Keratinocyte (primary cell): ENCODE results near the gene CUBN. TPM values are rescaled to one million over a fixed set of nuclear protein-coding genes. Genes with fewer than 3 reads are reported as not detected.

Experiments
- DNase-seq: peaks from one replicate; pipeline ENCODE4 v3.0.0-alpha.2; 2011; ENCODE audit warnings: low read depth, missing footprints, low spot score
- FAIRE-seq: peaks from 2 replicates; lab custom pipeline; 2011; peaks lifted over from hg19 to GRCh38; lab: Jason Lieb, UNC
- H2AFZ ChIP-seq: 2 replicates; pipeline ENCODE4 v1.6.0; 2012; ENCODE audit warnings: low read length, control low read depth, inconsistent platforms; ENCODE audit not compliant: control insufficient read depth
- H3K27ac ChIP-seq: 2 replicates; pipeline ENCODE4 v1.5.1; 2011; ENCODE audit warnings: low read length; ENCODE audit not compliant: control insufficient read depth, insufficient read depth
- H3K27me3 ChIP-seq: 3 replicates; pipeline ENCODE4 v1.6.0; 2011; ENCODE audit warnings: low read length; ENCODE audit not compliant: control insufficient read depth, insufficient read depth; ENCODE audit errors: extremely low read depth
- H3K36me3 ChIP-seq, 2 experiments: 2 replicates in 1 of 2; 3 replicates in 1 of 2; pipeline ENCODE4 v1.5.1; 2011; ENCODE audit warnings: low read length in 2 of 2, mild to moderate bottlenecking in 1 of 2; ENCODE audit not compliant: control insufficient read depth in 2 of 2, insufficient read depth in 2 of 2; ENCODE audit errors: extremely low read depth in 1 of 2
- H3K4me1 ChIP-seq: 3 replicates; pipeline ENCODE4 v1.5.1; 2011; ENCODE audit warnings: low read length; ENCODE audit not compliant: control insufficient read depth, insufficient read depth; ENCODE audit errors: extremely low read depth
- H3K4me2 ChIP-seq: 3 replicates; pipeline ENCODE4 v1.6.0; 2011; ENCODE audit warnings: low read depth, low read length; ENCODE audit not compliant: control insufficient read depth, insufficient read depth; ENCODE audit errors: extremely low read depth
- H3K4me3 ChIP-seq, 3 experiments: fragments of 200-600 bp in 1 of 3; sonication (generic) in 1 of 3; 2 replicates in 2 of 3; 3 replicates in 1 of 3; pipeline ENCODE4 v1.5.1; 2011 to 2016; ENCODE audit warnings: low read length in 3 of 3, mild to moderate bottlenecking in 3 of 3, control low read depth in 2 of 3, inconsistent platforms in 1 of 3, low read depth in 1 of 3, mixed read lengths in 1 of 3, mixed run types in 1 of 3, moderate library complexity in 1 of 3; ENCODE audit not compliant: control insufficient read depth in 2 of 3, insufficient read depth in 2 of 3; ENCODE audit errors: extremely low read depth in 1 of 3
- H3K79me2 ChIP-seq: 2 replicates; pipeline ENCODE4 v1.6.0; 2012; ENCODE audit warnings: low read length; ENCODE audit not compliant: control insufficient read depth, insufficient read depth
- H3K9ac ChIP-seq: 3 replicates; pipeline ENCODE4 v1.6.0; 2011; ENCODE audit warnings: low read length; ENCODE audit not compliant: control insufficient read depth, insufficient read depth; ENCODE audit errors: extremely low read depth
- H3K9me1 ChIP-seq: 3 replicates; pipeline ENCODE4 v1.6.0; 2011; ENCODE audit warnings: low read length; ENCODE audit not compliant: control insufficient read depth, insufficient read depth; ENCODE audit errors: extremely low read depth
- H3K9me3 ChIP-seq: 2 replicates; pipeline ENCODE4 v1.5.1; 2012; ENCODE audit warnings: low read depth, low read length; ENCODE audit not compliant: control insufficient read depth
- H4K20me1 ChIP-seq: 3 replicates; pipeline ENCODE4 v1.6.0; 2011; ENCODE audit warnings: low read length; ENCODE audit not compliant: control insufficient read depth, insufficient read depth; ENCODE audit errors: extremely low read depth
- CTCF ChIP-seq, 3 experiments: IDR thresholded peaks in 1 of 3; conservative IDR thresholded peaks in 1 of 3; optimal IDR thresholded peaks in 1 of 3; 2 replicates in 2 of 3; 3 replicates in 1 of 3; pipeline versions ENCODE3 to v1.5.1; 2011; ENCODE audit warnings: low read length in 3 of 3, mild to moderate bottlenecking in 3 of 3, moderate library complexity in 2 of 3, control low read depth in 1 of 3, inconsistent platforms in 1 of 3; ENCODE audit not compliant: insufficient read depth in 2 of 3; ENCODE audit errors: extremely low read depth in 1 of 3
- EZH2 ChIP-seq: IDR thresholded peaks from one replicate; pipeline ENCODE4 v1.6.1; 2012; ENCODE audit warnings: inconsistent platforms, mild to moderate bottlenecking, low read length, moderate library complexity
- dilution Hi-C: fragments of 300-500 bp; cut with MboI; formaldehyde crosslinking; loops from one replicate; pipeline ENCODE4 v1.7.0; 2020; ENCODE audit warnings: low sequenced_read_pairs; ENCODE audit not compliant: extremely low pct_ligation_motif_present
- polyA minus RNA-seq, 3 experiments: library from RNA; depleted of rRNA, polyadenylated mRNA; stranded (reverse); fragments of >200 nt; gene quantifications; 1 replicate in 1 of 3; 2 replicates in 1 of 3; 3 replicates in 1 of 3; pipeline ENCODE4 v1.2.3, GENCODE V29; 2011
- polyA plus RNA-seq, 5 experiments: library from polyadenylated mRNA; depleted of rRNA in 3 of 5; stranded (reverse) in 3 of 5; stranded (forward) in 1 of 5; unstranded in 1 of 5; fragments of >200 nt; gene quantifications; 1 replicate in 1 of 5; 2 replicates in 3 of 5; 3 replicates in 1 of 5; pipeline versions ENCODE4 v1.2.1 to v1.2.3, GENCODE V29; 2011 to 2012; ENCODE audit warnings: missing spikeins in 2 of 5, low read depth in 1 of 5, low replicate concordance in 1 of 5

Gene CUBN
- polyA plus RNA-seq (0.06 to 0.35 TPM (median 0.07 TPM) in 3 replicates), polyA minus RNA-seq (0.03 to 1.8 TPM (median 0.26 TPM) in 3 replicates)
- 0.02 TPM for polyA plus RNA-seq (2011; ENCODE audit: low read depth)
- polyA plus RNA-seq (2011; cell fraction: cytosol; rRNA removed): 0.17 and 0.19 TPM in 2 replicates
- polyA plus RNA-seq (2011; cell fraction: nucleus; rRNA removed): 0.82 and 1.4 TPM in 2 replicates
- polyA plus RNA-seq (2012; ENCODE audit: low replicate concordance): 0.08 and 0.18 TPM in 2 replicates
- not detected for polyA minus RNA-seq (2011; cell fraction: cytosol; rRNA and poly(A)+ RNA removed)
- 1.2 and 1.9 TPM in 2 replicates for polyA minus RNA-seq (2011; cell fraction: nucleus; rRNA and poly(A)+ RNA removed)

- no peaks in the 10 kb centered on the region for H4K20me1 ChIP-seq
- H3K9me3 ChIP-seq: no peaks in the 10 kb centered on the region
- DNase-seq (no peak), FAIRE-seq (no peak)
- no peak for TF ChIP-seq CTCF (optimal IDR thresholded peaks at IDR 0.05 in 1 of 3, IDR thresholded peaks at IDR 0.05 in 1 of 3, conservative IDR thresholded peaks at IDR 0.05 in 1 of 3; ENCODE audit: extremely low read depth in 1 of 3, insufficient read depth in 2 of 3, low read length in 3 of 3)
- no peak for TF ChIP-seq EZH2
- H3K4me2 ChIP-seq: no peak within 1 kb of the TSS
- H3K4me3 ChIP-seq: no peak within 1 kb of the TSS
- H2AFZ ChIP-seq: no peak within 1 kb of the TSS
- H3K4me1 ChIP-seq: no peaks in the 10 kb centered on the region
- H3K79me2 ChIP-seq: no peaks in the 10 kb centered on the region
- dilution Hi-C loops: no loop called here
- H3K27ac ChIP-seq: no peak within 1 kb of the TSS
- no peaks in the 10 kb centered on the region for H3K36me3 ChIP-seq
- H3K9me1 ChIP-seq: no peaks in the 10 kb centered on the region
- no peaks in the 10 kb centered on the region for H3K27me3 ChIP-seq
- H3K9ac ChIP-seq: no peak within 1 kb of the TSS
Measured at GRCh38 chr10:17129741-17130140, at the start of gene CUBN. Gene CUBN (minus strand): TSS chr10:17129811. CDS start chr10:17129765, 46 bp downstream.

GRCh38 chr10:17179002-17179401 lies 49.4 kb upstream of the CUBN start:
- TF ChIP-seq CTCF (optimal IDR thresholded peaks at IDR 0.05 in 1 of 3, IDR thresholded peaks at IDR 0.05 in 1 of 3, conservative IDR thresholded peaks at IDR 0.05 in 1 of 3; ENCODE audit: extremely low read depth in 1 of 3, insufficient read depth in 2 of 3, low read length in 3 of 3): no peak
- TF ChIP-seq EZH2: no peak
- Histone ChIP-seq H4K20me1 (no peaks in the 10 kb centered on the region), H3K9me1 (no peaks in the 10 kb centered on the region), H3K9ac (no peak overlapping the region), H3K27me3 (no peaks in the 10 kb centered on the region), H3K4me2 (no peak overlapping the region), H3K9me3 (no peaks in the 10 kb centered on the region), H2AFZ (no peak overlapping the region), H3K36me3 (no peaks in the 10 kb centered on the region), H3K4me1 (no peaks in the 10 kb centered on the region), H3K79me2 (no peaks in the 10 kb centered on the region), H3K4me3 (no peak overlapping the region), H3K27ac (no peak overlapping the region)
- FAIRE-seq (no peak), DNase-seq (no peak)
- dilution Hi-C loops: no loop called here
